B cell (primary cell): ENCODE measurements around the gene PTPRM. TPM values are rescaled to one million over a fixed set of nuclear protein-coding genes. Genes with fewer than 3 reads are reported as not detected.

Experiments
- ATAC-seq: fragments of 200-7000 bp; cut with Tn5 transposase; one replicate; pipeline ENCODE4 v1.10.0; 2021; ENCODE audit warnings: low read depth, mild to moderate bottlenecking, moderate number of reproducible peaks, moderate library complexity
- CTCF ChIA-PET: fragments of 350-600 bp; sonication (Branson Sonifier 250); formaldehyde crosslinking; loops from one replicate; lab custom pipeline; 2021; ENCODE audit warnings: antibody characterized with exemption, inconsistent platforms; lab: Charles Lee
- POLR2A ChIA-PET: fragments of 350-600 bp; sonication (Branson Sonifier 250); formaldehyde crosslinking; loops from one replicate; lab custom pipeline; 2021; ENCODE audit warnings: antibody characterized with exemption; lab: Charles Lee
- DNase-seq: peaks from one replicate; pipeline ENCODE4 v3.0.0; 2013
- H2AFZ ChIP-seq: 2 replicates; pipeline ENCODE4 v1.6.1; 2012; ENCODE audit warnings: mild to moderate bottlenecking, low read depth, low read length; ENCODE audit not compliant: insufficient read depth, poor library complexity, severe bottlenecking
- H3K27ac ChIP-seq, 2 donors: 1 replicate in 1 of 2; 2 replicates in 1 of 2; pipeline ENCODE4 v1.5.1; 2012 to 2013; ENCODE audit warnings: low read length in 2 of 2, mild to moderate bottlenecking in 2 of 2, moderate library complexity in 1 of 2
- H3K27me3 ChIP-seq, 4 experiments: fragments of 200-600 bp in 1 of 4; sonication (generic) in 1 of 4; replicated peaks in 1 of 4; 1 replicate in 2 of 4; 2 replicates in 2 of 4; pipeline versions ENCODE4 v1.6.1 to v1.7.0; 2013 to 2016; ENCODE audit warnings: low read length in 3 of 4, mild to moderate bottlenecking in 2 of 4, mixed read lengths in 1 of 4, moderate library complexity in 1 of 4; ENCODE audit not compliant: insufficient read depth in 4 of 4, control insufficient read depth in 3 of 4; ENCODE audit errors: control extremely low read depth in 1 of 4
- H3K36me3 ChIP-seq, 2 experiments: replicated peaks in 1 of 2; 1 replicate in 1 of 2; 2 replicates in 1 of 2; pipeline versions ENCODE4 v1.6.1 to v1.7.1; 2013; ENCODE audit warnings: low read length in 1 of 2; ENCODE audit not compliant: insufficient read depth in 2 of 2, control insufficient read depth in 1 of 2; ENCODE audit errors: control extremely low read depth in 1 of 2, extremely low read depth in 1 of 2
- H3K4me1 ChIP-seq, 2 donors: fragments of 200-600 bp in 1 of 2; sonication (generic) in 1 of 2; 1 replicate in 1 of 2; 2 replicates in 1 of 2; pipeline versions ENCODE4 v1.5.1 to v1.6.1; 2013 to 2017; ENCODE audit warnings: low read length in 2 of 2; ENCODE audit not compliant: control insufficient read depth in 2 of 2, insufficient read depth in 2 of 2
- H3K4me2 ChIP-seq: replicated peaks from 2 replicates; pipeline ENCODE3; 2012; ENCODE audit warnings: mild to moderate bottlenecking, low read depth, low read length; ENCODE audit not compliant: poor library complexity, severe bottlenecking
- H3K4me3 ChIP-seq, 5 experiments: fragments of 200-600 bp in 1 of 5; sonication (generic) in 1 of 5; 1 replicate in 3 of 5; 2 replicates in 2 of 5; pipeline versions ENCODE4 v1.5.1 to v1.7.0; 2011 to 2016; ENCODE audit warnings: low read length in 4 of 5, mild to moderate bottlenecking in 4 of 5, low read depth in 2 of 5, control low read depth in 1 of 5, moderate library complexity in 1 of 5; ENCODE audit not compliant: insufficient read depth in 1 of 5; ENCODE audit errors: control extremely low read depth in 1 of 5, extremely low read depth in 1 of 5
- H3K79me2 ChIP-seq: fragments of 200-600 bp; sonication (generic); one replicate; pipeline ENCODE4 v1.6.0; 2016; ENCODE audit warnings: low read length; ENCODE audit not compliant: control insufficient read depth, insufficient read depth
- H3K9ac ChIP-seq: fragments of 200-600 bp; sonication (generic); 2 replicates; pipeline ENCODE4 v1.6.1; 2017; ENCODE audit warnings: mild to moderate bottlenecking, low read length, moderate library complexity
- H3K9me3 ChIP-seq, 3 donors: one replicate each; pipeline versions ENCODE4 v1.6.1 to v1.7.1; 2013; ENCODE audit warnings: low read length in 2 of 3; ENCODE audit not compliant: control insufficient read depth in 2 of 3, insufficient read depth in 1 of 3; ENCODE audit errors: control extremely low read depth in 1 of 3
- H4K20me1 ChIP-seq: 2 replicates; pipeline ENCODE4 v1.6.0; 2012; ENCODE audit warnings: mild to moderate bottlenecking, low read length; ENCODE audit not compliant: insufficient read depth, control insufficient read depth, poor library complexity, severe bottlenecking
- H3K27ac Mint-ChIP-seq: one replicate; pipeline ENCODE4 v1.8.0; 2021; ENCODE audit warnings: mixed read lengths
- H3K27me3 Mint-ChIP-seq: one replicate; pipeline ENCODE4 v1.8.0; 2021; ENCODE audit warnings: mixed read lengths
- H3K4me1 Mint-ChIP-seq: one replicate; pipeline ENCODE4 v1.8.0; 2021; ENCODE audit warnings: mixed read lengths
- H3K4me3 Mint-ChIP-seq: one replicate; pipeline ENCODE4 v1.8.0; 2021; ENCODE audit warnings: mixed read lengths
- H3K9me3 Mint-ChIP-seq: one replicate; pipeline ENCODE4 v1.8.0; 2022; ENCODE audit warnings: mixed read lengths; ENCODE audit not compliant: insufficient read depth
- EZH2 ChIP-seq: IDR thresholded peaks from 2 replicates; pipeline ENCODE4 v1.6.1; 2012; ENCODE audit warnings: borderline replicate concordance, low read depth, mild to moderate bottlenecking, moderate library complexity, low read length; ENCODE audit not compliant: insufficient read depth, poor library complexity, severe bottlenecking
- WGBS: methylation state at CpG from one replicate; pipeline ENCODE4 v1.1.5; 2013; ENCODE audit warnings: missing lambda C conversion rate; ENCODE audit not compliant: insufficient coverage; 5-methylcytosine and 5-hydroxymethylcytosine counted together
- intact Hi-C: fragments of 100-400 bp; cut with micrococcal nuclease; formaldehyde crosslinking; loops from one replicate; pipeline ENCODE4 v1.10.0; 2022
- polyA plus RNA-seq: library from polyadenylated mRNA; depleted of rRNA; stranded (reverse); fragments of >200 nt; gene quantifications from 2 replicates; pipeline ENCODE4 v1.2.3, GENCODE V29; 2012
- total RNA-seq, 2 donors: library from RNA; stranded (reverse); fragments of 120-200 nt in 1 of 2; gene quantifications; 1 replicate in 1 of 2; 2 replicates in 1 of 2; pipeline versions ENCODE4 v1.2.3 to v1.2.4, GENCODE V29; 2013 to 2022
- TF ChIP-seq, protein P1 (sequence below): fragments of 200-600 bp; IDR thresholded peaks from one replicate; pipeline ENCODE4 v1.8.0; 2022; ENCODE audit warnings: antibody characterized with exemption, mild to moderate bottlenecking

Gene PTPRM
- total and polyA plus RNA-seq, 2 donors (not counting 1 experiment from before 2014, with no cell fraction given): 0.20 to 0.89 TPM

DNA sequence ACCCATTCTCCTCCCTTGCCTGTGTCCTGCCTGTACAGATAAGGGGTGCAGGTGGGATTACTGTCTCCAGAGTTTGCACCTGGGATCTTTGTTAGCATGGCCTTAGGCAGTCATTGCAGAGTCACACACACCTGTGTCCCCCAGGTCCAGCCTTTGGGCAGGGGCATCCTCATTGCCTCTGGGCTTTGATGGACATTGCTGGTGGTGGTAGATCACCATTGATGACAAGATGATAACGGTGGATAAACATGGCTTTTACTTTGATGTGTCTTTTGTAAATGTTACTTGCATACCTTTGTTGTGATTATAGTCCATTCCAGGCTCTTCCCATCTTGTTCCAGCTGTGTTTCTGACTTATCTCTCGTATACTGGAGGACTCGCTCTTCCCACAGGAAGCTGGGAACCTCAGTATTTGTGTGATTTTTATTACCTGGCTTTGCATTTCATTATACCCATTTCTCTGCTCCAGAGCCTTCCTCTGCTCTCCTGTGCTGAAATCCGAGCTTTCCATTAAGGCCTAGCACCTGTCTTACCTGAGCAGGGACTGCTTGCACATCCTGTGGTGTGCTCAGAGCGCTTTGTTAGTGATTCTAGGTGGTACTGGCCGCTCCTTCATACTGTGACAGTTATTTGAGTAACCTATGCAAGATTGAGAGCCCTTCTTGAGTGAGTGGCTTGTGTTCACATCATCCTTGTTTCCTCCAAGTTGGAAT, 79.2 kb downstream of the PTPRM start:
- Histone ChIP-seq H3K9ac (no peak overlapping the region), H3K36me3 (no peaks in the 10 kb centered on the region), H3K4me1 (no peaks in the 10 kb centered on the region), H3K27ac (no peak overlapping the region), H4K20me1 (no peaks in the 10 kb centered on the region), H3K9me3 (peaks cover 0 to 3% (median 0%) of the 10 kb centered on the region in 3 donors), H3K27me3 (no peaks in the 10 kb centered on the region), H3K4me2 (no peak overlapping the region), H3K4me3 (no peak overlapping the region), H2AFZ (no peak overlapping the region), H3K79me2 (no peaks in the 10 kb centered on the region)
- Mint-ChIP-seq H3K9me3 (no peaks in the 10 kb centered on the region), H3K27ac (no peak overlapping the region), H3K27me3 (no peaks in the 10 kb centered on the region), H3K4me3 (no peak overlapping the region), H3K4me1 (no peaks in the 10 kb centered on the region)
- ATAC-seq (no peak), DNase-seq (no peak)
- ChIA-PET POLR2A (no interaction called here), CTCF (no interaction called here)
- WGBS: 88% methylated on average over 3 of the region's 6 CpGs
- no peak for TF ChIP-seq EZH2
- TF ChIP-seq, protein P1, sequence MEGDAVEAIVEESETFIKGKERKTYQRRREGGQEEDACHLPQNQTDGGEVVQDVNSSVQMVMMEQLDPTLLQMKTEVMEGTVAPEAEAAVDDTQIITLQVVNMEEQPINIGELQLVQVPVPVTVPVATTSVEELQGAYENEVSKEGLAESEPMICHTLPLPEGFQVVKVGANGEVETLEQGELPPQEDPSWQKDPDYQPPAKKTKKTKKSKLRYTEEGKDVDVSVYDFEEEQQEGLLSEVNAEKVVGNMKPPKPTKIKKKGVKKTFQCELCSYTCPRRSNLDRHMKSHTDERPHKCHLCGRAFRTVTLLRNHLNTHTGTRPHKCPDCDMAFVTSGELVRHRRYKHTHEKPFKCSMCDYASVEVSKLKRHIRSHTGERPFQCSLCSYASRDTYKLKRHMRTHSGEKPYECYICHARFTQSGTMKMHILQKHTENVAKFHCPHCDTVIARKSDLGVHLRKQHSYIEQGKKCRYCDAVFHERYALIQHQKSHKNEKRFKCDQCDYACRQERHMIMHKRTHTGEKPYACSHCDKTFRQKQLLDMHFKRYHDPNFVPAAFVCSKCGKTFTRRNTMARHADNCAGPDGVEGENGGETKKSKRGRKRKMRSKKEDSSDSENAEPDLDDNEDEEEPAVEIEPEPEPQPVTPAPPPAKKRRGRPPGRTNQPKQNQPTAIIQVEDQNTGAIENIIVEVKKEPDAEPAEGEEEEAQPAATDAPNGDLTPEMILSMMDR: no peak
- intact Hi-C loops: no loop called here

DNA sequence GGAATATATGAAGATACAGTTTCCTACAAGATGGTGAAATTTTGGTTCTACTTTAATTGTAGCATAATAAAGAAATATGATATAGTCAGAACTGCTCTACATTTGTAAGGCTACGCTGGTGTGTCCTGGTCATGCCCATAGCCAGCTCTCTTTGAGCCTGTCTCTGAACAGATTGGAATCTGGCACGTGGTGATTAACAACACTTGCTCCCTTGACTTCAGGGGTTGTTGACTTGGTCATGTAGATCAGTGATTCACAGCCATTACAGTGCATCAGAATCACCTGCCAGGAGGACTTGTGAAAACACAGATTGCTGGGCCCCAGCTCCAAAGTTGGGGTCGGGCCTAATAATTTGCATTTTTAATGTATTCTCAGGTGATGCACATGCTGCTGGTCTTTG, 80.4 kb downstream of the PTPRM start:
- Histone ChIP-seq H3K79me2 (no peaks in the 10 kb centered on the region), H4K20me1 (no peaks in the 10 kb centered on the region), H3K9ac (no peak overlapping the region), H3K9me3 (peaks cover 0 to 3% (median 0%) of the 10 kb centered on the region in 3 donors), H3K4me1 (no peaks in the 10 kb centered on the region), H3K27me3 (no peaks in the 10 kb centered on the region), H3K36me3 (no peaks in the 10 kb centered on the region), H2AFZ (no peak overlapping the region), H3K27ac (no peak overlapping the region), H3K4me2 (no peak overlapping the region), H3K4me3 (no peak overlapping the region)
- no peak for DNase-seq
- no peak overlapping the region for H3K27ac Mint-ChIP-seq
- POLR2A ChIA-PET: no interaction called here
- H3K9me3 Mint-ChIP-seq: no peaks in the 10 kb centered on the region
- H3K4me1 Mint-ChIP-seq: no peaks in the 10 kb centered on the region
- no peak overlapping the region for H3K4me3 Mint-ChIP-seq
- WGBS: 94% methylated on average over 3 of the region's 3 CpGs
- CTCF ChIA-PET: interaction anchor here (0.6 kb wide), 1 partner anchor 83 kb away, joined by 3 read pairs; no protein-coding TSS in a partner anchor
- ATAC-seq: no peak
- no peak for TF ChIP-seq EZH2
- TF ChIP-seq, protein P1: no peak
- intact Hi-C loops: no loop called here
- H3K27me3 Mint-ChIP-seq: no peaks in the 10 kb centered on the region
